Stimulated activated CD8-positive, alpha-beta memory T cell treated with anti-CD3 and anti-CD28 coated beads, Interleukin-7, amount 100 ng/mL, for 24 hours (primary cell): Measurements from ENCODE around the gene ST7.

ENCODE experiments used
- DNase-seq: peaks from one replicate; pipeline ENCODE4 v3.0.0-alpha.2; 2020; ENCODE audit warnings: low read depth

The ST7 gene

GRCh38 chr7:117193564-117193963 is 240.3 kb downstream of the ST7 start:
- DNase-seq: no peak

DNA sequence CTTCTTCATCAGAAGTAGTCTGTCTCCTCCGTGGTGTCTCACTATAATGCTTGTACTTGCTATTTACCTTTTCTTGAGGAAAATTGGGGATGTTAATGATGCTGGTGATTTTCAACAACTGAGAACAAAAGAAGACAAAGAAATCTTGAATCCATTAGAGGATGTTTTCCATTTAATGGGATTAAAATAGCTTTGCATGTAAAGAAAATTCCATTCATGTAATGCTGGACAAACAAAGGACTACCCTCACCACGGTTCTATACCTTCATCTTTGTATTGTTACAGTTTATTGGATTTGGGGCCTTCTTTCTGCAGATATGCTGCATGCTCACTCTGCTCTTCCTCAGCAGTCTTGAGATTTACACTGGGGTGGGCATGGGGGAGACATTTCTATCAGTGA is 241.1 kb downstream of the ST7 start:
- no peak for DNase-seq

DNA sequence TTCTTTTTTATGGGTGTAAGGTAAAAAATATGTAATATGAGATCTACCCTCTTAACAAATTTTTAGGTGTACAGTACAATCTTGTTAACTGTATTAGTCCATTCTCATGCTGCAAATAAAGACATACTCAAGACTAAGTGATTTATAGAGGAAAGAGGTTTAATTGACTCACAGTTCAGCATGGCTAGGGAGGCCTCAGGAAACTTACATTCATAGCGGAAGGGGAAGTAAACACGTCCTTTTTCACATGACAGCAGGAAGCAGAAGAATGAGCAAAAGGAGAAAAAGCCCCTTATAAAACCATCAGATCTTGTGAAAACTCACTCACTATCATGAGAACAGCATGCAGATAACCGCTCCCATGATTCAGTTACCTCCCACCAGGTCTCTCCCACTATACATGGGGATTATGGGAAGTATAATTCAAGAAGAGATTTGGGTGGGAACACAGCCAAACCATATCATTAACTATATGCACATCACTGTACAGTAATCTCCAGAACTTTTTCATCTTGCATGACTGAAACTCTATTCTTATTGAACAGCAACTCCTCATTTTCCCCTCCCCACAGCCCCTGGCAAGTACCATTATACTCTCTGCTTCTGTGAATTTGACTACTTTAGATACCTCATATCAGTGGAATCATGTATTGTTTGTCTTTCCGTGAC is 242.2 kb downstream of the ST7 start:
- no peak for DNase-seq

- no peak for DNase-seq
Measured at GRCh38 chr7:117200132-117200531, 246.8 kb downstream of the ST7 start.

- DNase-seq: no peak
Measured at GRCh38 chr7:117200786-117201458, 247.6 kb downstream of the ST7 start.

DNA sequence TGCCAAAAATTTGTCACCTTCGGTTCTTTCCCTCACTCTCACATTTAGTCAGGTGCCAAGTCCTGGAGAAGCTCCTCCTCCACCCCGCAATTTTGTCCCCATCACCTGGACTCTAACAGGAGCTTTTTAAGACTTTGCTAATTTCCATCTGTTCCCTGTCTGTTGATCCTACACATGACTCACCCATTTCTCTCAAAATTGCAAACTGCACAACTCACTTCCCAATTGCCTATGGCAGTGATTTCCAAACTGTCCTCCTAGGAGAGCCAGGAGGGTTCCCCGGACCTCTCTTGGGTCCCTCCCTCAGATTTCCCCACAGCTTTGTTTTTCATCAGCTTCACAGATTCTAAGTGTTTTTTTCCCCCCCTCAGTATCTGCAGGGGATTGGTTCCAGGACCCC is 249.2 kb downstream of the ST7 start:
- no peak for DNase-seq

- DNase-seq: no peak
Measured at GRCh38 chr7:117203205-117203604, 249.9 kb downstream of the ST7 start.

DNA sequence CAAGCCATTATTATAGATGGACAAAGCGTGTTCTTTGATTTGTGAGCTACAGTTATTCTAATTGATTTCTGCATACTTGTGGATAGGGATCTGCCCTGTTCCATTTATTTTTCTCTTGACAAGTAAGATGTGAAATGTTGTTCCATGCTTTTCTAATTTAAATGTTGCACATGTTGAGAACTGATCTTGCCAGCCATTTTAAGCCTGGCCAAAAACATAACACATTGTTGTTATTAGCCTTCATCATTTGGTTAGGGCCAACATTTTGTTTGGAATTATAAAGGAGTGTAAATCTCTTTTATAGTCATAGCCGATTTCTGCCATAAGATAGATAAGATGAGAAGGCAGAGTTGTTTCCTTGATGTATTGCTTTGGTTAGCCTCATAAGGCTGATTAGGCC is 252.6 kb downstream of the ST7 start:
- DNase-seq: no peak

DNA sequence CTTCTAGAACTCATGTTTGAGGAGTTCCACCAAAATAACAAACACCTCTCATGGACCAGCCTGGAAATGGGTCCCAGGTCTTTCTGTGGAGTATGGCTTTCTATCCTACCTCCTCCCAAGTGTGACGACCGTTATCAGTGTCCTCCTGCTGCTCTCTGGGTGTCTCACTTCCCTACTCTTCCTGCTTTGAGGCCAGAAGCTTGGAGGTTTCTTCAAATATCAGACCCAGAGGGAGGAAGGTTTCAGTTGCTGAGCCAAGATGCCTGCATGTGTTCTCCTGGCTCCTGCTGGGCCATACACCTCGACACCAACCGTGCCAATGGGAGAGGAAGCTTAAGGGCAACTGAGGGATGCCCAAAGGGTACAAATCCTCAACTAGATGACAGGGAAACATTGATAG is 255.0 kb downstream of the ST7 start:
- no peak for DNase-seq

DNA sequence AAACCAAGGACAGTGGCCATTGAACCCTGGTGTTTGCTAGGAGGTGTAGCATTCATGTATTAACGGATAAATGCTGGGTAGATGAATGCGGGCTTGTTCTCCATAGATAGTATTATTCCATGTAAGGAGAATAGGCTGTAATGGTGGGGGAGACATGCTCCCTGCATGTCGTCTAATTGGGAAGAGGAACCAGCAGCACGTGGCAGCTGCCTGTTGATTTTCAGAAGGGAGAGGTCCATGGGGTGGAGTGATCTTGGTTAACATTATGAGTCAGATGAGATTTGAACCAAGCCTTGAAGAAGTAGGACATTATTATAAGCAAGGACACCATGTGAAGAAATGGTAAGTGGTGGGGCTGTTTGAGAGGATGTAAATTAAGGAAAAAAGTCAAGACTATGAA is 257.1 kb downstream of the ST7 start:
- DNase-seq: no peak

GRCh38 chr7:117210908-117211307 is 257.6 kb downstream of the ST7 start:
- no peak for DNase-seq

- DNase-seq: no peak
Measured at GRCh38 chr7:117211614-117212013, 258.3 kb downstream of the ST7 start.

GRCh38 chr7:117212969-117213877 is 259.9 kb downstream of the ST7 start:
- DNase-seq: no peak

DNA sequence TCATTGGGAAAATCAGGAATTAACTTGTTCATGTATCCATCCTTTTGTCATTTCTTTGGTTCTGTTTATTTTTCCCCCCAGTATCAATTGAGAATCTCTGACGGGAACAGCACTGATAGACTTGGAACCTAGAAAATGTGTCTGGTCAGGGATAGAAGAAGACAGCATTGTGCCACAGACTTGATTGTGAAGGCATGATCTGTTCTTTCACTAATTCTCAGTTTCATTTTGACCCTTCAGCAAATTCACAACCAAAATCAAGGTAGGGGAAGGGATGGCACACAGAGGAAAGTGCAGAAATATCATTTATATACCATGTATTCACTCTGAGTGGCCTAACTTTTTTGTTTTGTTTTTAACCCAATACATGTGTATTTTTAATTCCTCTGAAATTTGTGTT is 262.7 kb downstream of the ST7 start:
- DNase-seq: no peak

- no peak for DNase-seq
Measured at GRCh38 chr7:117216436-117217069, 263.3 kb downstream of the ST7 start.

DNA sequence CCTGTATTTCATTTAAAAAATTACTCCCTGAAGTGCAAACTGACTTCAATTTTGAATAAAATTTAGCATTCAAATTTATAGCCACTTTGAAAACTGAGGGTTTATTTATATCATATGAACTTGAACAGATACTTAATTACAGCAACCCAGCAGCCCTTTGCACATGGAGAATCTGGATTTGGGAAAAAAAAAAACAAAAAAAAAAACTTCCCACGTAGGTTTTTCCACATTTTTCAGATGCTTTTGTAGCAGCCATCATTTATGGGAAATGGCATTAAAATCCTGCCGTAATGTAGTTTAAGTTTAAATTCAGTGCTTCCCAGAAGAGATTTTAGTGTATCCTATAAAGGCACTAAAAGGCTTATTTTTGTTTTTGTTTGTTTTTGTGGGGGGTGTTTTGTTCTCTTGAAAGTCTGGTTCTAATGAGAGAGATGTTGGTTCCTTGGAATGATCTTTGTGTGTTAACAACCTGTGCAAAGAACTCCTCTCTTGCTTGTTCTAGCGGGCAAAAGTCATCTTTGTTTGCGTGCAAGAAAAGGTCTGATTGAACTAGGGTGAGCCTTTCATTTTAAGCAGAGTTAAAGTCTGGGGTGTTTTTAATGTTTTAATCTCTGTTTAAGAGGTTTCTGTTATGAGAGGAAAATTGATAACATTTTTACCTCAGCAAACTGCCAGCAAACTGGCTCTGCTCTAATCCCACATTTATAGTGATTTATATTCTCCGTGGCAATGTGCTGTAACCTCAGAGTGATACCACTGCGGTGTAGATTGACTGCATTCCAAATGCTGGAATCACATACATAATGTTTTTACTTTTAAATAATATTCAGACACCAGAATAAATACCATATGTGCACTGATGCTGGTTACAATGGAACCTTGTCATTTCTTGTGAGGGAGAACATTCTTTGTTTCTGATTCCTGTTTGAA is 264.1 kb downstream of the ST7 start:
- DNase-seq: no peak

DNA sequence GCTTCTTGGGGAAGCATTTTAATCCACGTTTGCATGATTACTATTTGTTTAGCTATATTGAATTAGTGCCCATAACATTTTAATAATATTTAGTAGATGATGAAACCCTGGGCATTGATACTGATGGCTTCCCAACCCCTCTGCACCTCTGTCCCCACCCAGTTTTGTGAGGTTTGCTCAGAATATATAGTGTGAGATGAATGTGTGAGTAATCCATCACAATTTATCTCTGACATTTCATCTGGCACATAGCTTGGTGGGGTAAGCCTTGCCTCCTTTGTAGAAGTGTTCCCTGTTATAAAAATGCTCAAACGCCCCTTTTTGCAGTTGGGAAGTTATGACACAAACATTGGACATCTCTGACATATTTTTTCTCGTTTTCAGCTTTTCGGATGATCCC is 265.4 kb downstream of the ST7 start:
- no peak for DNase-seq

GRCh38 chr7:117219485-117219884 is 266.2 kb downstream of the ST7 start:
- no peak for DNase-seq

GRCh38 chr7:117220836-117221235 is 267.5 kb downstream of the ST7 start:
- DNase-seq: no peak

DNA sequence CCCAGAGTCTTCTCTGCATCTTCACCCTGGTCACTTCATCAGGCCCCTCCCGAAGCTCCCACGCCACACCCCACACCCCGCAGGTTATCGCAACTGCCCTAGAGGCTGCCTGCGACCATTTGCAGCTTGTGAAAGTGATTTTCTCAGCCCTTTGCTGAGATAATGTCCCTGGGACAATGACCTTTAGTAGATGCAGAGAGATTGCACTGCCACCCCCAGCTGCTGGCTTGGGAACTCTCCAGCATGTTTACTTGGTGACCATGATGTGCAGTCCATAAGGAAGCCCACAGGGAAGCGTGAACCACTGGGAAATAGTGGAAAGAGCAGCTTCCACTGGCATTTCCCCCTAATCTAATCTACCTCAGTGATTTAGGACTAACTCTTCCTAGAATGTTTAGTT is 272.2 kb downstream of the ST7 start:
- no peak for DNase-seq

DNA sequence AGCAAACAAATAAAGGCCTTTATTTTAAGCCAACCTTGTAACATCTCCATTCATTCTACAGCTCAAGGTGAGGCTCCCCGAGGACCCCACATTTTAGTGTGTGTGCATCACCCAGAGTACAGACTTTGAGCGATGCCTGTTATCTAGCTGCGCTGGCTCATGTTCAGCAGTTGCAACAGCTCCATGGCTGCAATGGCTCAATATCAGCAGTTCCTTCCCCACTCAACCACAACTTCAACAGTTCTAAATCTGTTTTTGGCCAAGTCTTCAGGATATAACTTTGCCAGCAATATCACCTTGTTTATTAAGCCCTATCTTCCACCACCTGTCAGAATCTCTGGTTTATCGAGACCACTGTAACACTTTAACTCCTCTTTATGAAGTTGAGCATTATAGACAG is 273.8 kb downstream of the ST7 start:
- DNase-seq: no peak
